ENCODE data around the gene KLK5. TPM values are rescaled to one million over a fixed set of nuclear protein-coding genes. Genes with fewer than 3 reads are reported as not detected.

KLK5 gene
- total RNA-seq, 4 donors from 2014 or later, result 40.3 to 299 (median 177) TPM

GRCh38 chr19:50969413-50969760, 16.5 kb upstream of the KLK5 start, which contains the start of gene KLK6:
Gene KLK6 (minus strand): TSS chr19:50969591. CDS start chr19:50968104, 1,487 bp downstream.
- TF ChIP-seq POLR2A (IDR thresholded peaks at IDR 0.05) (no peak), POLR2AphosphoS5 (IDR thresholded peaks at IDR 0.05) (no peak), EP300 (IDR thresholded peaks at IDR 0.05) (no peak)
- TF ChIP-seq, protein P1, sequence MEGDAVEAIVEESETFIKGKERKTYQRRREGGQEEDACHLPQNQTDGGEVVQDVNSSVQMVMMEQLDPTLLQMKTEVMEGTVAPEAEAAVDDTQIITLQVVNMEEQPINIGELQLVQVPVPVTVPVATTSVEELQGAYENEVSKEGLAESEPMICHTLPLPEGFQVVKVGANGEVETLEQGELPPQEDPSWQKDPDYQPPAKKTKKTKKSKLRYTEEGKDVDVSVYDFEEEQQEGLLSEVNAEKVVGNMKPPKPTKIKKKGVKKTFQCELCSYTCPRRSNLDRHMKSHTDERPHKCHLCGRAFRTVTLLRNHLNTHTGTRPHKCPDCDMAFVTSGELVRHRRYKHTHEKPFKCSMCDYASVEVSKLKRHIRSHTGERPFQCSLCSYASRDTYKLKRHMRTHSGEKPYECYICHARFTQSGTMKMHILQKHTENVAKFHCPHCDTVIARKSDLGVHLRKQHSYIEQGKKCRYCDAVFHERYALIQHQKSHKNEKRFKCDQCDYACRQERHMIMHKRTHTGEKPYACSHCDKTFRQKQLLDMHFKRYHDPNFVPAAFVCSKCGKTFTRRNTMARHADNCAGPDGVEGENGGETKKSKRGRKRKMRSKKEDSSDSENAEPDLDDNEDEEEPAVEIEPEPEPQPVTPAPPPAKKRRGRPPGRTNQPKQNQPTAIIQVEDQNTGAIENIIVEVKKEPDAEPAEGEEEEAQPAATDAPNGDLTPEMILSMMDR (IDR thresholded peaks at IDR 0.05), result no peak
- Histone ChIP-seq H3K4me3 (no peak within 1 kb of the TSS), H3K27me3 (peaks cover 30% of the 10 kb centered on the region), H3K9me3 (no peaks in the 10 kb centered on the region), H3K27ac (no peak within 1 kb of the TSS), H3K36me3 (no peaks in the 10 kb centered on the region), H3K4me1 (peaks cover 11% of the 10 kb centered on the region)
- WGBS, result 18% methylated on average over 10 of the region's 19 CpGs
- DNase-seq (ENCODE audit: low spot score in 2 of 2), result no peak

DNA sequence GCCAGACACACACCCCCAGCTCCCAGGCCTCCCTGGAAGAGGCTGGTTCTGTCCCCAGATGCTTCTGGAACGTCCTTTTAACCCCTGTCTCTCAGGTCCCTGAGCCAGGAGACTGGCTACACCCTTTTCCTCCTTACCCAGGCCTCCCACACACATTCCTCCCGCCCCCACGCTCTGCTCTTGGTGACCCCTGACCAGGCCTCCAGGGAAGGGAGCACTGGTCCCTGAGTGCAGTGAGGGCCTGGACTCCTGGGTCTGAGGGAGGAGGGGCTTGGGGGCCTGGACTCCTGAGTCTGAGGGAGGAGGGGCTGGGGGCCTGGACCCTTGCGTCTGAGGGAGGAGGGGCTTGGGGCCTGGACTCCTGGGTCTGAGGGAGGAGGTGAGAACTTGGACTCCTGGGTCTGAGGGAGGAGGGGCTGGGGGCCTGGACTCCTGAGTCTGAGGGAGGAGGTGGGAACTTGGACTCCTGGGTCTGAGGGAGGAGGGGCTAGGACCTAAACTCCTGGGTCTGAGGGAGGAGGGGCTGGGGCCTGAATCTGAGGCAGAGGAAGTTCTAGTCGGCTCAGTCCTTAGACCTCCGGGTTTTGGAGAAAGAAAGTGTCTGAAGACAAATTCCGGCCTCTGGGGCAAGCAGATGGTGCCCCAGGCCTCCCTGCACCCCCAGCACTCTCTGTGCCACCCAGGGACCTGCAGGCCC, 16.0 kb upstream of the KLK5 start:
- TF ChIP-seq, protein P1 (IDR thresholded peaks at IDR 0.05), result no peak
- TF ChIP-seq POLR2AphosphoS5 (IDR thresholded peaks at IDR 0.05) (no peak), POLR2A (IDR thresholded peaks at IDR 0.05) (no peak)
- Histone ChIP-seq H3K27ac (no peak overlapping the region), H3K4me1 (peaks cover 11% of the 10 kb centered on the region), H3K27me3 (peaks cover 30% of the 10 kb centered on the region), H3K36me3 (no peaks in the 10 kb centered on the region), H3K9me3 (no peaks in the 10 kb centered on the region), H3K4me3 (no peak overlapping the region)
- 42% methylated on average over 5 of the region's 7 CpGs for WGBS
- no peak for DNase-seq (ENCODE audit: low spot score in 2 of 2)

DNA sequence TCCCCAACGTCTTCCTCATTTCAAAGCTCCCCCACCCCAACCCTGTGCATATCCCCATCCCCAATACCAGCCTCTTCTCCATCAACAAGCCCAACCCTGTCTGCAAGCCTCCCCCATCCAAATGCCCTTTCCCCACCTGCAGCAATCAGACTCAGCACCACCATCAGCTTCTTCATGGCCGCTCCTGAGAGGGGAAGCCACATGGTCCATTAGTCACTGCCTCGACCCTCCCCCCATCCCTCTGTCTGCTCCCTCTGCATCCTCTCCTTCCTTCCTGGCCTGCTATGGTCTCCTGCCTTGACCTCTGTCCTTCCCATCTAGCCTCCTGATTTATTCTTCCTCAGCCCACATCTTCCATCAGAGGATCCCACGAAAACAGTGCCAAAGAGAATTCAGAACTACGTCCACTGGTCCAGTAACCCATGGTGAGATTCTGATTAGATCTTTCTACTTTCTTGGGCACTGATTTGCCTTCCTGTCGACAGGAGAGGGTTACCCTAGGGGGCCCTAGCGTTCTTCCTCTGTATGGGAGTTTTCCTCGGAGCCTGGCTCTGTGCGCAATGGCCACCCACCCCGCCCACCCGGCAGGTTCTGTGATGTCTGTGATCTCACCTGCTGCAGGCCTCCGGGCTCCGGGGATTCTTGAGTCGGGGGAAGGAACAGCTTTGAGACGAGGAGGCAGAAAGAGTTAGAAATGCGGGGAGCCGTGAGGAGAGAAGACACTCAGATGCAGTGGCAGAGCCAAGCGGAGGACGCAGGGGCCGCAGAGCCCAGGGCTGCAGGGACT, 15.3 kb upstream of the KLK5 start:
- no peak overlapping the region for H3K27ac ChIP-seq
- 67% methylated on average over 19 of the region's 20 CpGs for WGBS
- H3K4me1 ChIP-seq, result peaks cover 11% of the 10 kb centered on the region
- DNase-seq (ENCODE audit: low spot score in 2 of 2), result no peak
- H3K27me3 ChIP-seq, result peaks cover 30% of the 10 kb centered on the region
- TF ChIP-seq POLR2AphosphoS5 (IDR thresholded peaks at IDR 0.05), result no peak
- no peak for TF ChIP-seq EP300 (IDR thresholded peaks at IDR 0.05)
- TF ChIP-seq, protein P1 (IDR thresholded peaks at IDR 0.05), result no peak
- no peak for TF ChIP-seq POLR2A (IDR thresholded peaks at IDR 0.05)
- no peaks in the 10 kb centered on the region for H3K9me3 ChIP-seq
- H3K4me3 ChIP-seq, result no peak overlapping the region
- no peaks in the 10 kb centered on the region for H3K36me3 ChIP-seq

DNA sequence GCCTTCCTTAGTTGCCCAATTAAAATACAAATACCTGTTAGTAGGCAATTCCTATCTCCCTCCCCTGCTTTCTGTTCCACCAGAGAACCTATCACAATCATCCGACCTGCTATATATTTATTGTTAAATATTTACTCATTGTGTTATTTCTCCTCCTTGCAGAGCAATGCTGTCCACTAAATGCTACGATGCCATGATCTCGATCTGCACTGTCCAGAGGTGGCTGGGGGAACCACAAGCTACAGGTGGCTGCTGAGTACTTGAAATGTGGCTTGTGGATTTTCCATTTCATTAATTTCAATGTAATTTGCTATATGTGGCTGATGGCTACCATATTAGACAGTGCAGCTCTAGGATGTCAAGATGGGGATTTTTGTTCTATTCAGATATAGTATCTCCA, 11.4 kb upstream of the KLK5 start:
- H3K27me3 ChIP-seq, result peaks cover 29% of the 10 kb centered on the region

More for the DNA sequence above, 11.4 kb upstream of the KLK5 start:
- WGBS, result 93% methylated on average over 3 of the region's 3 CpGs
- Histone ChIP-seq H3K4me1 (peaks cover 6% of the 10 kb centered on the region), H3K27ac (no peak overlapping the region), H3K4me3 (no peak overlapping the region), H3K9me3 (no peaks in the 10 kb centered on the region), H3K36me3 (no peaks in the 10 kb centered on the region)
- DNase-seq (ENCODE audit: low spot score in 2 of 2), result no peak
- TF ChIP-seq, protein P1 (IDR thresholded peaks at IDR 0.05), result no peak
- TF ChIP-seq POLR2A (IDR thresholded peaks at IDR 0.05) (no peak), POLR2AphosphoS5 (IDR thresholded peaks at IDR 0.05) (no peak), EP300 (IDR thresholded peaks at IDR 0.05) (no peak)
